GM19351 (cell line): ENCODE measurements around the gene PPP4R1.

Source experiments
- ATAC-seq: cut with Tn5 transposase; IDR thresholded peaks from one replicate; pipeline ENCODE4 v1.9.1; 2021; ENCODE audit warnings: mild to moderate bottlenecking, moderate library complexity; ENCODE audit not compliant: unreplicated experiment

Gene PPP4R1

DNA sequence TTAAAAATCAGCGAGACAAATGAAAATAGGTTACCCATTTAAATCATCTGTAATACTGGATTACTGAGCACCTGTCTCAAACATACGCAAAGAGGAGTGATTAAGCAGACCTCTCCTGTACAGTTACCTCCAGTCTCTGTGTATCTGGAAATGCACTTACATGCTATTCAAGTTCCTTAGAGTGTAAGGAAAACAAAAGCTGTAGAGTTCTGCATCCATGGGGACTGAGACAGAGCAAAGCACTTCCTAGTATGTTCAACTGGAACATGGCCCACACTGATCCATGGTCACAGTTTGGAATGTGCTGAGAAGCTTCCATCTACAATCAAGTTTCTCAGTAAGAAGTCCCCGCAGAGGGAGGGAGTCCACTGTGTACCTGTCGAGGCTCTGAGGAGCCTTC, 63.9 kb downstream of the PPP4R1 start:
- no peak for ATAC-seq

DNA sequence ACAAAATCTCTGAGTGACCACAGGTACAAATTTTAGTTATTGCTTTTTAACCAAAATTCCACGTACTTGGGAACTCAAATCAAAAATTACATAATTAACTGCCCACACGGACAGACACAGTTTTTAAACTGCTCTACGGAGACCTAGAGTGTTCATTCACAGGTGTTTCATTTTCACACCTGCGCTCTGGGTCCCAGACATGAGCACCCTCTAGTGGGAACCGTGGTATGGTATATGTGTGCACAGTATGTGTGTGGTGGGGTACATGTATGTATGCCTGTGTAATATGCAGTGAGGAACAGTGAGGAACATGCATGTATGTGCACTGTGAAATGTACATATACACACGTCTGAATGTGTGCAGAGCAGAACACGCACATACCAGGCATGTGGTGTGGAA, 65.0 kb downstream of the PPP4R1 start:
- ATAC-seq, result no peak

DNA sequence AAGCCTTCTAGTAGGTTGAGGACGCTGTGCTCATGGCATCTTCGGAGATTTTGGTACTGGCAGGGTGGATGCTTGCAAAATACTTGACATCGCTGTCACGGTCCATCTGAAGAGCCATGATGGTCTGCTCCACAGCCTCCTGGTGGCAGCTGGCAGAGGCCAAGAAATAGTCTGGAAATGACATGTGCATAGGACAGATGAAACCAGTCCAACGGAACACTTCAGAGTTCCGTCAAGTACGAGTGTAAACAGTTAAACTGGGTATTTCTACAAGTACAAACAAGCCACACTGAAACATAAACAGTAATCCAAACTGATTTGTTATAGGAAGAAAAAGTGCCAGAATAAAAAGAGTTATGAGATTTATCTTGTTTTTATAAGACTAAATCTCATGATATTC, 66.6 kb downstream of the PPP4R1 start:
- no peak for ATAC-seq

DNA sequence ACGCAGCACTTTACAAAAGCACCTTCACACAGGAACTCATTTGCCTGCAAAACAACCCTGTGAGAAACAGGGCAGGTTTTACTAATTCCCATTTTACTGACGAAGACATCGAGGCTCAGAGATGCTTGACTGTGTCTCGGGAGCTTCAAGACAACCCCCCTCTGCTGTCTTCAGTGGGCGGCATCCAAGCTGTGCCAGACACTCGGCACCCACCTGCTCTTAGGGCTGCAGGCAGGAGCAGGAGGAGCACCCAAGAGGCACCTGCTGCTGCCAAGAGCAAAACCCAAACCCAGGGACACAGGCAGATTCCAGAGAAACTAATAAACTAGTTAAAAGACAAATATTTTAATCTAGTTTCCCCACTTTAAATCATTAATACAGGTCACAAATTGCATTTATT, 67.9 kb downstream of the PPP4R1 start:
- no peak for ATAC-seq

DNA sequence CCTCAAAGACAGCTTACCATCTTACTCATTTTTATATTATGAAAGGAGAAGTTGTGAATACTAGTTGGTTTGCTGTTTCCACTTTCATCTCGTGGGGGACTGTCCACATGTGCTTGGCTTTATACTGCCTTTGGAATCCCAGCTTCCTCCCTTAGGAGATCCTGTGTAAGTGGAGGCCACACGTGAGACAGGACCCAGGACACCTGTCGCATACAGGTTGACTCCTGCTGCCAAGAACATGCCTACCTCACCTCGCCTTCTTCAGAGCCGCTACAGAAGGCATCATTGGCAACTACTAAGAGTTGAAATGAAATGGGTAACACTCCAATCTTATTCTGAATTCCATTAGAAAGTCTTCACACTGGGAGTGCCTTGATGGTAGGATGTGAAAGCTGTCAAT, 69.3 kb downstream of the PPP4R1 start:
- ATAC-seq, result no peak

DNA sequence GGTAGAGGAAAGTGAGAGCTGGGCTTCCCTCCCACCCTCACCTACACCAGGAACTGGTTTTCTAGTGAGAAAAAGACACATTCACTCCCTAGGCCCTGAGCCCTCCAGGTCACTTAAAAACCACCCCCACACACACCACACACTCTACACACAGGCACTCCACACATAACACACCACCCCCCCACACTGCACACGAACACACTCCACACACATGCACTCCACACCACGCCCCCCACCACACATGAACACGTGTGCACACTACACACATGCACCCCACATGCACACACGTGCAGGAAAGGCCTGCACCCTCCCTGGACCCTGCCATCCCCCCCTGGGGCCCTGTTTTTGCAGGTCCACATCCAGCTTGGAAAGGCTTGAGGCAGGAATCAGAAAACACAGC, 71.4 kb downstream of the PPP4R1 start:
- ATAC-seq, result no peak

DNA sequence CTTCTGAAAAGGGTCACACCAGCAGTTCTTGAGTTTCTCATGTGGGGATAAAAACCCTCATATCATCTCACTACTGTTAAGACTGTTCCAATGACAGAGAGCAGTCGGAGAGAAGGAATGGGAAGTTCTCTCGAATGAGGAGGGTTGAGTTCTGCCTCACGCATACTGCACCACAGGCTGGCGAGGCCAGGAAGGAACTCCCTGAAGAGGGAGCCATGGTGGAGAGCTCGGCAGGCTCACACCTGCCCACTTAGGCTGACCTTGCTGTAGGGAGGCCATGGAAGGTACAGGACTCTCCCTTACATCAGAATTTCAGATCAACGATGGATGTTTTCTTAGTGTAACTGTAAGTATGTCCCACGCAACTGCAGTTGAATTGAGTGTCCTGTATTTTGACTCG, 74.4 kb downstream of the PPP4R1 start:
- ATAC-seq, result no peak

DNA sequence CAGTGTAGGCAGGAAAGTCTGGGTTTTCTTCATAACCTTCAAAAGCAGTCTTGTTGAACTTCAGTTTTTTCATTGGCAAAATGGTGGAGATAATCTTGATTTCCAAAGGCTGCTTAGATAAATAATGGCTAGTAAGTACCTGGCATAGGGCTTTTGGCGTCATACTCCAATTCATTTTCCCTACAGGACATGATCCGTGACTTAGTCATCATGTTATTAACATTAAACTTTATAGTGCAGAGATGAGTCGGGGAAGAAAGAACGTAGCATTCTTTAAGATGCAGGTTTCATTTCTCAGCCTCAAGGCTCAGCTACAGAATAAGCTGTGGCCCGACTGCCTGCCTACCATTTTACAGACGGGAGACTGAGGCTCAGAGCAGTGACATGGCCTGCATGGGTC, 75.1 kb downstream of the PPP4R1 start:
- no peak for ATAC-seq

DNA sequence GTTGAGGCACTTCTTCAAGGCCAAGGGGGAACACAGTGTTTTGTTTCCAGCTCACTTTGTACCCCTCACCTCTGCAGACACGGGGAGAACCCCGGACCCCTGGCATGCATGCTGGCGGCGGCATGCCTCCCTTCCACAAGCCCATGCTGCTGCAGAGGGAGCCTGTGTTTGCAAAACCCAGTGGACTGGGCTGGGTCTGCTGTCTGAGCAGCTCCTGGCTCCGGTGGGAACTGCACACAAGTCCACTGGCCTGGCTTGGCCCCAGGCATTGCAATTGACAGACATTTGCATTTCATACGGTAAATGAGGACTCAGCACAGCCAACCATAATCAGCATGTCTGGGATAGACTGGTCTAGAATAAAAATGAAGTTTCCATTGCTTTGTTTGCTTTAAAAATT, 76.7 kb downstream of the PPP4R1 start:
- ATAC-seq, result no peak

DNA sequence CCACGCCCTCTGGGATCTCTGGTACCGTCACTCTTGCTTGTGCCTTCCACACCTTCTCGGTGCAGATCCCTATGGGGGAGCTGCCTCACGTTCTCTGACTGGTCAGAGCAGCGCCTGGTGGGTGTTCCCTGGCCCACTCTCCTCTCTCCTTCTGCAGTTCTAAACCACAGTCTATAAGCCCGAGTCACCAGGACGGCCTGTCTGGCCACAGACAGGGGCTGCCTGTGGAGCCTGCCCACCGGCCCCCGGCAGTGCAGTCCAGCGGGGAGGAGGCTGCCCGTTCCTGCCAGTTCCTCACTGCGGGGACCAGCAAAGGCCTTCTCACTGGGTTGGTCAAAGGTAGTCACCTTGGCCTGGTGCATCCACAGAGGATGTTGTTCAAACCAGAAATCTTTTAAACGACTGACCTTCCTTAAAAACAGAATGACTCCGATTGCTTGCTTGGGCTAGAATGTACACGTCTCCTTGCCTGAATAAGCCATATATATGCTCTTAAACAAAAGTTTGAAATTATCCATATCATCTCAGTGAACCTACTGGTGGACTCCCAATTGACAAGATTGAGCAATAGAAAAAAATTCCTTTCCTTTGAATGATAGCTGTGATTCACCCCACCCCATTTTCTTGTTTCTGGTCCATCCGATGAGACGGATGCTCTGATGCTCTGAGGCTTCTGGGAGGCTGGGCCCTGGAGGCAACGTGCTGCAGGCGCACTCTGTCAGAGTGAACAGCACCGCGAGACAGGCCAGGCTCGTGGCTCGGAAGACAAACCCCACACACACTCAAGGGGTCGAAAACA, 77.8 kb downstream of the PPP4R1 start:
- no peak for ATAC-seq

DNA sequence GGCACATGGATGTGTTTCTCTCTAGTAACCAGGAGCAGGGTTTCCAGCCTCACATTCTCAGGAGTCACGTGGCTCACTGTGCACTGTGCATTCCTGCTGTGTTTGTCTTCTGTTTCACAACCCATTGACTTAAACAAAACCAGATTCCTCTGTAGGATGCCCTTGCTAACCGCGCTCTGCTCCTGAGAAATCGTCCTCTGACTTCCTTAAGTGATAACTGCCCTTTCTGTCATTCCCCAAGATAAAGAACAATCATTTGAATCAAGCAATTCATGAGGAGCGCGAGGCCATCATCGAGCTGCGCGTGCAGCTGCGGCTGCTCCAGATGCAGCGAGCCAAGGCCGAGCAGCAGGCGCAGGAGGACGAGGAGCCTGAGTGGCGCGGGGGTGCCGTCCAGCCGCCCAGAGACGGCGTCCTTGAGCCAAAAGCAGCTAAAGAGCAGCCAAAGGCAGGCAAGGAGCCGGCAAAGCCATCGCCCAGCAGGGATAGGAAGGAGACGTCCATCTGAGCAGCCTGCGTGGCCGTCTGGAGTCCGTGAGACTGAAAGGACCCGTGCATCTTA, 78.8 kb downstream of the PPP4R1 start:
- ATAC-seq, result no peak

DNA sequence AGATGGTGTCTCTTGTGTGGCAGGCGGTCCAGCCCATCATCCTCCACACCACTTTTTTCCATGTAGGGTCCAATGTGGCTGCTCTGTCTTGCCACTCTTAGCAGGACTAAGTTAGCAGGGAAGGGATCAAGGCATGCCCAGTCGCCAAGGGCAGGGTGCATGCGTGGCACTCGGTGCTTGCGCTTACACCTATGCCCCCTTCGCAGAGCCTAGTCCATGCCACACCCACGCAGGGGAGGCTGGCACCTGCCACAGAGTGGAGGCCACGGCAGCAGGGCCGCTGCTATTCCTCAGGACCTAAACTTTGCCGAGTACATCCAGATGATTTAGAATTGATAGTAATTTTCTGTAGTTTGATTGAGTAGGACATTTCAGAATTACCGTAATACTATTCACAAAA, 79.5 kb downstream of the PPP4R1 start:
- ATAC-seq, result no peak

DNA sequence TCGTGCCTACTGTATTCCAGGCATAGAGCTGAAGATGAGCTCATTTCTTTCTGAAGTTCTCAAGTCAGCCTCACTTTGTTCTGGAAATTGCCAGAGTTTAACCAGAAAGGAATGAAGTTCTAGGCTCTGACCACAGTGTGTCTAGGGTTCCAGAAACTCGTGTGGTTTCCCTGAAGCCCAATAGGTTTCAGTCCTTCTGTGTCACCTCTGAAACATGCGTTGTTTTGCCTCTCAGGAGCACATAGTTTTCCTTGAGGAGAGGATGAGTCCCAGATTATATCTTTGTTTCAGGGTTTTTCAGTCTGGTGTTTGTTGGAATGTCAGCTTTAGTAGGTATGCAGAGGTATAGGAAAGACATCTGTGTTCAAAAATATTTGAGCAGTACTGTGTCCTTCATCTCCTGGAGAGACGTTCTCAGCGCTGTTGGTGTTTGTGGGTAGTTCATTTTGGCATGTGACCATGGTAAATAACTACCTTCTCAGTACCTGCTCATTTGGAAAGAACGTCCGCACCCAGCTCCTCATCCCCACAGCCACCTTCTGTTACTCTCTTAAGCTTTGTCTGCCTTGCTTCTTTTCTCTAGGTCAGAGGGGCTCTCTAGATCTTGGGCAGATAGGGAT, 82.5 kb downstream of the PPP4R1 start:
- ATAC-seq, result no peak

DNA sequence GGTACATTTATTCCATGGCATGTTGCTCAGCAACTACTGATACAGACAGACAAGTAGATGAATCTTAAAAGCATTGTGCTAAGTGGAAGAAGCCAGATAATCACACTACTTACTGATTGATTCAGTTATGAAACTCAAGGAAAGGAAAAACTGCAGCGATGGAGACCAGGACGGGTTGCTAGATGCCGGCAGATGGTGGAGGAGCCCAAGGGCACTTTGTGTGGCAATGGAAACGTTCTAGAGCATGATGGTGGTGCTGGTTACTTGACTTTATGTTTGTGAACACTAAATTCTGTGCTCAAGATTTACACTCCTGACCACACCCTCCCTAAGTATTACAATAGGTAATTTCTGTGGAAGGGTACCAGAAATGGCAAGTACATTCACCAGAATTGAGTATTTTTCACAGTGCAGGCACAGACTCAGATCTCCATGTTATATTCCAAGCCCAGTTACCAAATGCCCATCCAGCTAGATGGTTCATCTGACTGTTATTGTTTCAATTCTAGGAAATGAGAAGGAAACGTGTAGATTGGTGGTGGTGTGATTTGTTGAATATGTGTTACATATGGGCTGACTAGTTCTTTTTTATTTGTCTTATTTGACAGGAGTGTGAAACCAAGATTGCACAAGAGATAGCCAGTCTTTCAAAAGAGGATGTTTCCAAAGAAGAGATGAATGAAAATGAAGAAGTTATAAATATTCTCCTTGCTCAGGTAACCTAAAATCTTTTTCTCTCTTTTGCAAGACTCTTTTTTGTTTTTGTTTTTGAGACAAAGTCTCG, 83.9 kb downstream of the PPP4R1 start:
- ATAC-seq, result no peak

DNA sequence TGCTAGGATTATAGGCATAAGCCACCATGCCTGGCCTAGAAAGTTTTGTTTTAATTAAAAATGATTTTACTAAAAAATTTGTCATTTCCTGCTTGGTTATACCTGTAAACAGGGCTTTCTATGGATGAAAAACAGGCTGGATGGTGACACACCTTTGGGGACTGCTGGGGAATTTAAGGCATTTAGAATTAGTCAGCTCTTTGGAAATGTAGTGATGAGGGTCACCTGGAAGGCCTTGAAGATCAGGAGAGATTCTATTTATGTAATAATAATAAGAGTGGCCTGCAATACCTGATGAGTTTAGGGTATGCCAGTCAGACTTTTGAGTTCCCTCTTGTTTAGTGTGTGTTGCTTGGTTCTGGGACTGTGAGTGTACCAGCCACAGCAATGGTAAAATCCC, 87.9 kb downstream of the PPP4R1 start:
- ATAC-seq, result no peak

DNA sequence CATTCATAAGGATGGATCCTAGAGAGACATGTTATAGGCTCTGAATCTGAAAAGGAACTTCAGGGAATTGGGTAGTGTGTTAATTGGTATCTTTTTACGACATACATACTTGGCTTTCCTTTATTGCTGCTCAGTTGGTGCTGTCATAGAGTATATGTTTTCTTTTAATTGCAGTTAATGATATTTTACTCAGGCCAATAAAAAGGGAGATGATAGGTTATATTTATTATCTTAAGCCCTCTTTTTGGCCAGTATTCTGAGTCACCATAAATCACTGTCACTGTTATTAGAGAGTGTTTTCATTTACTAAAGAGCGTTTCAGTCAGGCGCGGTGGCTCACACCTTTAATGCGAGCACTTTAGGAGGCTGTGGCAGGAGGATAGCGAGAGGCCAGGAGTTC, 91.4 kb downstream of the PPP4R1 start:
- ATAC-seq, result no peak

DNA sequence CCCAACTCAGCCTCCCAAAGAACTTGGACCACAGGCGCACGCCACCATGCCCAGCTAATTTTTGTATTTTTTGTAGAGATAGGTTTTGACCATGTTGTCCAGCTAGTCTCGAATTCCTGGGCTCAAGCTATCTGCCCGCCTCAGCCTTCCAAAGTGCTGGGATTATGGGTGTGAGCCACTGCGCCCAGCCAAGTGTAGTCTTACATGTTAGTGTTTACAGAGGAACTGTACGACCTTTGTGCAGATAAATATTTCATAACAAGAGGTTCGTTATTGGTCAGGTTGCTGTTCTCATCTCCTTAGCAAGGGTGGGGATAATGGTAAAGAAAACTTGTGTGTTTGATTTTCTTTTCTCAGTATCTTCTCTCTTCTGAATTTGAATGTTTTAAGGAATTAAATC, 92.6 kb downstream of the PPP4R1 start:
- no peak for ATAC-seq

DNA sequence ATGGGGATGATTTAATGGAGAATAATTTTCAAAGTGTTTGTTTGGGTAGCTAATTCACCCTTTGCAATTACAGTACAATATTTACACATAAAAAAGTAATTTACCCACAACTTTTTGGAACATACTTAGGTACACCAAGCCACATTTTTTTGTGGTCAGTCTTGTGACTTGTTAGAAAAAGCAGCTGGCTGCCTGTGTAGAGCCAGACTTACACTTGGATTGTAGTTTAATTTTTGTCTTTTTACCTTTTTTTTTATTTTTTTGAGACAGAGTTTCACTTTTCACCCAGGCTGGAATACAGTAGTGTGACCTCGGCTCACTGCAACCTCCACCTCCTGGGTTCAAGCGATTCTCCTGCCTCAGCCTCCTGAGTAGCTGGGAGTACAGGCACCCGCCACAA, 93.7 kb downstream of the PPP4R1 start:
- no peak for ATAC-seq

DNA sequence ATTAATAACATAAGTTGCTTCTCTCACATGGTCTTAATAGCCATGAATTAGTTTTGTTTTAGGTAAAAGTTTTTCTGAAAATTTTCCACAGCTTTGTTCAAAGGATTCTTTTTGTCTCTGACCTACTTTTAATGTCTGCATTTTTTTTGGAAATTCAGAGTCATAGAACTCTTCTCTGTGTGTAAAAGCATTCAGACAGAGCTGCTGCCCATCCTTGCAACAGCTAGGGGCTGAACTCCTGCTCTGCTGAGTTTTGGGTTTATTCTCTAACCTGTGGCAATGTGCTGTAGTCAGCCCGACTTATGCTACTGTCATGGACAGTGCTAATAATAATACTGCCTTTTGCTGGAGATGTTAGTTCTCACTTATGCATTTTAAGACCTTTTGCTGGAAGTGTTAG, 95.0 kb downstream of the PPP4R1 start:
- no peak for ATAC-seq

DNA sequence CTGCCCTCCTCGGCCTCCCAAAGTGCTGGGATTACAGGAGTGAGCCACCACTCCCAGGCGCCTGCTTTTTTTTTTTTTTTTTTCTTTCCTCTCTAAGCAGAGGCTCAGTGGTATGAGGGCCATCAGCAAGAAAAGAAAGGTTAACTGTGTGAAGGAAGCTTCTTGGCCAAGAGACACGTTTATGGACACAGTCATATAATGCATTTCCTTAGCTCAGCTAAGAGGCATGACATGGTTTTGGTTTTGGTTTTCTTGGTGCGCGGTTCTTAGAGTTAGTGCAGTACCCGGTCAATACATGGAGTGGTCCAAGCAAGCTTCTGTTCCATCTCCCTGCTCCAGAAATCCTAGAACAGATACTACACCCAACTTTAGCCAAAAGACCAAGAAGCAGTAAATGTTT, 96.5 kb downstream of the PPP4R1 start:
- no peak for ATAC-seq

DNA sequence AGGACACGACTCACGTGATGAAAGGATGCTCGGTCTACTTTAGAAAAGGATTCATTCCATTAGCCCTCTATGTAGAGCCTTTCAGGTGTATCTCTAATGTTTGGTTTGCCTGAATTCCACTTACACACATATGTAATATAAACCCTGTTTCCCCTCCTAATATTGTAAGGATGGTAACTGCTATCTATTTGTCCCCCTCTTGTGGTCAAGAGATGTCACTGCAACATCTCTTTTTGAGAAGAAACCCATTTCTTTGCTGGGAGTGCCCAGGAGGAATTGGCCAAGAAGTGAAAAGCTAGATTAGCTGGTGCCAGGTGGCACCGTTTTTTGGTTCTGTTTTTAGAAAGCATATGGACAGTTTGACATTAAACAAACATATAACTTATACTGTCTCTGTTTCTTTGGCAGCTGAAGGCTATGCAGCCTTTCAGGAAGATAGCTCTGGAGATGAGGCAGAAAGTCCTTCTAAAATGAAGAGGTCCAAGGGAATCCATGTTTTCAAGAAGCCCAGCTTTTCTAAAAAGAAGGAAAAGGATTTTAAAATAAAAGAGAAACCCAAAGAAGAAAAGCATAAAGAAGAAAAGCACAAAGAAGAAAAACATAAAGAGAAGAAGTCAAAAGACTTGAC, 97.8 kb downstream of the PPP4R1 start:
- ATAC-seq, result no peak
